Stimulated activated CD4-positive, alpha-beta T cell treated with anti-CD3 and anti-CD28 coated beads, TNF-alpha, amount 100 ng/mL, for 24 hours (primary cell): ENCODE results near the gene PRPF38A.

Experiments used
- DNase-seq, 3 experiments: peaks; one replicate each; pipeline ENCODE4 v3.0.0-alpha.2; 2020; ENCODE audit warnings: low read depth in 3 of 3

PRPF38A gene

GRCh38 chr1:52460694-52461093, 56.3 kb downstream of the PRPF38A start:
- DNase-seq = no peak

DNA sequence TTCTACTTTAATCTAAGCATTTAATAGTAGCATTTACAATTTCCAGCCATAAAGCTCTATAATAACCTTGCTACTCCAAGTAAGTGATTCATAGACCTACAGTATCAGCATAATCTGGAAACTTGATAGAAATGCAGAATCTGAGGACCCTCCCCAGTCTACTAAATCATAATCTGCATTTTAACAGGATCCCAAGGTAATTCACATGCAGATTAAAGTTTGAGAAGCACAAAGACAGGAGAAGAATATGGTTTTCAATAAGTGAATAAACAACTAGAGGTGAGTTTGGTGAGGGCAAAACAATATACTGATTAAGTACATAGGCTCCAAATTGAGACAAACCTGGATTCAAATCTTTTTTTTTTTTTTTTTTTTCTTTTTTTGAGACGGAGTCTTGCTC, 57.4 kb downstream of the PRPF38A start:
- no peak for DNase-seq

- no peak for DNase-seq
Measured at GRCh38 chr1:52463891-52464290, 59.5 kb downstream of the PRPF38A start.

DNA sequence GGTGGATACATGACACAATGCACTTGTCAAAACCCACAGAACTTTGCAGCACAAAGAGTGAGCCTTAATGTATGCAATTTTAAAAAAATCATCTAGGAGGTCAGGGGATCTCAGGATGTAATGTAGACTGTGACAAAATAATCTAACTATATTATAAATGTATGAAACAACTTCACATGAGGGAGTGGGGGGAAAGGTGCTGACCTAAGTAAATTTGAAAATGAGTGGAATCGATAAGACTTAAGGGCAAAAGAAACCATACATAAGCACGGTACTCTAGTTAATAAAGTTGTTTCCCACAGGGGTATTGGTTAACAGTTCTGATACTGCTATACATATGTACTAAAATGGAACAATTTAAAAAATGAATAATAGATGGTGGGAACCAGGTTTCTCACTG, 64.7 kb downstream of the PRPF38A start:
- DNase-seq = no peak
